PC-9 (cell line): Measurements from ENCODE around the gene KRT14. TPM values are rescaled to one million over a fixed set of nuclear protein-coding genes. Genes with fewer than 3 reads are reported as not detected.

ENCODE experiments used
- BruUV-seq: library from RNA; stranded (reverse); fragments of 400-500 nt; replicated peaks from 2 replicates; lab custom pipeline; 2021; lab: Mats Ljungman, UMichigan
- CTCF ChIA-PET: fragments of 300-600 bp; sonication (Branson Sonifier 250); formaldehyde crosslinking; loops from one replicate; lab custom pipeline; 2022; ENCODE audit warnings: antibody characterized with exemption; lab: Charles Lee
- POLR2A ChIA-PET: fragments of 300-600 bp; sonication (Branson Sonifier 250); formaldehyde crosslinking; loops from one replicate; lab custom pipeline; 2022; ENCODE audit warnings: antibody characterized with exemption; ENCODE audit not compliant: unreplicated experiment; lab: Charles Lee
- DNase-seq, 2 experiments: peaks; one replicate each; pipeline versions ENCODE4 v3.0.0 to v3.0.0-alpha.2; 2015 to 2022; ENCODE audit warnings: mixed read lengths in 1 of 2
- H2AFZ ChIP-seq: fragments of 200-600 bp; sonication (generic); 2 replicates; pipeline ENCODE4 v1.8.1; 2017; ENCODE audit warnings: antibody characterized with exemption
- H3F3A ChIP-seq: fragments of 200-600 bp; sonication (generic); 2 replicates; pipeline ENCODE4 v1.8.1; 2017; ENCODE audit warnings: antibody characterized with exemption, mild to moderate bottlenecking, low read depth; ENCODE audit not compliant: insufficient read depth
- H3K27ac ChIP-seq: fragments of 200-600 bp; sonication (generic); 2 replicates; pipeline ENCODE4 v1.6.1; 2016; ENCODE audit warnings: mixed run types
- H3K27me3 ChIP-seq: fragments of 200-600 bp; sonication (generic); 2 replicates; pipeline ENCODE4 v1.6.1; 2016; ENCODE audit warnings: low read depth, mixed run types; ENCODE audit not compliant: insufficient read depth
- H3K36me3 ChIP-seq: fragments of 200-600 bp; sonication (generic); 2 replicates; pipeline ENCODE4 v1.6.1; 2016; ENCODE audit warnings: low read depth, mixed run types
- H3K4me1 ChIP-seq: fragments of 200-600 bp; sonication (generic); replicated peaks from 2 replicates; pipeline ENCODE4 v1.6.1; 2016; ENCODE audit warnings: mixed run types; ENCODE audit not compliant: insufficient read depth
- H3K4me2 ChIP-seq: fragments of 200-600 bp; sonication (generic); 2 replicates; pipeline ENCODE4 v1.6.1; 2017; ENCODE audit warnings: mixed run types
- H3K4me3 ChIP-seq: fragments of 200-600 bp; sonication (generic); 2 replicates; pipeline ENCODE4 v1.6.1; 2016; ENCODE audit warnings: mixed run types
- H3K79me2 ChIP-seq: fragments of 200-600 bp; sonication (generic); 2 replicates; pipeline ENCODE4 v1.6.1; 2017; ENCODE audit warnings: low read depth, mixed run types
- H3K9me2 ChIP-seq: fragments of 200-600 bp; sonication (generic); 2 replicates; pipeline ENCODE4 v1.8.1; 2017; ENCODE audit warnings: mild to moderate bottlenecking; ENCODE audit not compliant: insufficient read depth
- H3K9me3 ChIP-seq: fragments of 200-600 bp; sonication (generic); 2 replicates; pipeline ENCODE4 v1.8.1; 2016; ENCODE audit warnings: low read depth; ENCODE audit not compliant: insufficient read depth
- H4K20me1 ChIP-seq: fragments of 200-600 bp; sonication (generic); 2 replicates; pipeline ENCODE4 v1.8.1; 2017; ENCODE audit not compliant: insufficient read depth
- EZH2 ChIP-seq: fragments of 200-600 bp; sonication (generic); IDR thresholded peaks from 2 replicates; pipeline ENCODE4 v1.8.0; 2017; ENCODE audit warnings: antibody characterized with exemption, low read depth
- intact Hi-C: fragments of 100-400 bp; cut with micrococcal nuclease; formaldehyde crosslinking; loops from one replicate; pipeline ENCODE4 v1.10.0; 2022; ENCODE audit not compliant: unreplicated experiment
- total RNA-seq: library from RNA; stranded (reverse); gene quantifications from 2 replicates; pipeline ENCODE4 v1.2.3, GENCODE V29; 2021
- TF ChIP-seq, protein P1 (sequence below): fragments of 200-600 bp; sonication (generic); conservative IDR thresholded peaks from 2 replicates; pipeline ENCODE4 v1.6.1; 2017; ENCODE audit warnings: mixed run types, antibody characterized with exemption, mild to moderate bottlenecking, moderate library complexity

The KRT14 gene
- total RNA-seq, 1 experiment from 2014 or later = 2.2 TPM

DNA sequence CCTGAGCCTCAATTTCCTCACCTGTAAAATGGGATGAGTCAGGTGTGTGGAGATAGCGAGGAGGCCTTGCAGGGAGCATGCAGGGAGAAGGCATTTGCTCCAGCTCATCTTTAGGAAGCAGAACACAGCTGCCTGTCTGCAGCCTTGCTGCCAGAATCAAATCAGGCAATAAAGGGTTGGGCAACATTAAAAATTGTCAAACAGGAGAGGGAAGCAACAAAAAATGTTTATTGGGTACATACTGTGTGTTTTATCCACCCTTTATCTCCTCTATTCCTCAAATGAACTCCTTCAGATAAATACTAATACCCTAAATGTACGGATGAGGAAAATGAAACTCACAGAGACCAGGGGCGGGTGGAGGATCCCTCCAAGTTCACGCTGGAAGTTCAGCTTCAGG, 13.6 kb upstream of the KRT14 start:
- Histone ChIP-seq H2AFZ (no peak overlapping the region), H3K9me3 (no peaks in the 10 kb centered on the region), H3K4me3 (no peak overlapping the region), H3K27me3 (no peaks in the 10 kb centered on the region), H3F3A (no peaks in the 10 kb centered on the region), H3K9me2 (no peaks in the 10 kb centered on the region), H3K4me1 (no peaks in the 10 kb centered on the region; the same call in 1 of the 2 replicates), H3K36me3 (no peaks in the 10 kb centered on the region), H3K79me2 (no peaks in the 10 kb centered on the region), H3K4me2 (no peak overlapping the region), H3K27ac (no peak overlapping the region), H4K20me1 (no peaks in the 10 kb centered on the region)
- POLR2A ChIA-PET = no interaction called here
- DNase-seq = no peak
- TF ChIP-seq, protein P1, sequence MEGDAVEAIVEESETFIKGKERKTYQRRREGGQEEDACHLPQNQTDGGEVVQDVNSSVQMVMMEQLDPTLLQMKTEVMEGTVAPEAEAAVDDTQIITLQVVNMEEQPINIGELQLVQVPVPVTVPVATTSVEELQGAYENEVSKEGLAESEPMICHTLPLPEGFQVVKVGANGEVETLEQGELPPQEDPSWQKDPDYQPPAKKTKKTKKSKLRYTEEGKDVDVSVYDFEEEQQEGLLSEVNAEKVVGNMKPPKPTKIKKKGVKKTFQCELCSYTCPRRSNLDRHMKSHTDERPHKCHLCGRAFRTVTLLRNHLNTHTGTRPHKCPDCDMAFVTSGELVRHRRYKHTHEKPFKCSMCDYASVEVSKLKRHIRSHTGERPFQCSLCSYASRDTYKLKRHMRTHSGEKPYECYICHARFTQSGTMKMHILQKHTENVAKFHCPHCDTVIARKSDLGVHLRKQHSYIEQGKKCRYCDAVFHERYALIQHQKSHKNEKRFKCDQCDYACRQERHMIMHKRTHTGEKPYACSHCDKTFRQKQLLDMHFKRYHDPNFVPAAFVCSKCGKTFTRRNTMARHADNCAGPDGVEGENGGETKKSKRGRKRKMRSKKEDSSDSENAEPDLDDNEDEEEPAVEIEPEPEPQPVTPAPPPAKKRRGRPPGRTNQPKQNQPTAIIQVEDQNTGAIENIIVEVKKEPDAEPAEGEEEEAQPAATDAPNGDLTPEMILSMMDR = no peak
- TF ChIP-seq EZH2 = no peak
- intact Hi-C loops = no loop called here
- CTCF ChIA-PET = interaction anchor here (0.9 kb wide), 1 partner anchor 63 kb away, joined by 3 read pairs; no protein-coding TSS in a partner anchor
- no TSS peak for BruUV-seq

DNA sequence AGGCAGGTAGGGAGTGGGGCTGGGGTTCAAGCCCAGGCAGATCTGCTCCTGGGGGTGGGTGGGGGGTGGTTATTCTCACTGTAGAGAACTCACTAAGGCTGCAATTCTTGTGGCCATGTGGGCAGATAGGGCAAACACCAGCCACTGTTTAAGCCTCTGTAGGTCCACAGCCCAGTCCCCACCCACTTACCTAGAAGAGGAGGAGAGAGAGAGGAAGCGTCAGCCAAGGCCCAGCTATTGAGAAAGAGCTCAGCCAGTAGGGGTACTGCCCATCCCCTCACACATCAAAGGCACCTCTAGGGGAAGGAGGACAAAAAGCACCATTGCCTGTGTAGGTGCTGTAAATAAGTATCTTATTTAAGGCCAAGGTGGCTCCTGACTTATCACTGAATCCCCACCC, 13.0 kb upstream of the KRT14 start:
- TF ChIP-seq, protein P1 = no peak
- no peak for TF ChIP-seq EZH2
- H3K27ac ChIP-seq = no peak overlapping the region
- no TSS peak for BruUV-seq

DNA sequence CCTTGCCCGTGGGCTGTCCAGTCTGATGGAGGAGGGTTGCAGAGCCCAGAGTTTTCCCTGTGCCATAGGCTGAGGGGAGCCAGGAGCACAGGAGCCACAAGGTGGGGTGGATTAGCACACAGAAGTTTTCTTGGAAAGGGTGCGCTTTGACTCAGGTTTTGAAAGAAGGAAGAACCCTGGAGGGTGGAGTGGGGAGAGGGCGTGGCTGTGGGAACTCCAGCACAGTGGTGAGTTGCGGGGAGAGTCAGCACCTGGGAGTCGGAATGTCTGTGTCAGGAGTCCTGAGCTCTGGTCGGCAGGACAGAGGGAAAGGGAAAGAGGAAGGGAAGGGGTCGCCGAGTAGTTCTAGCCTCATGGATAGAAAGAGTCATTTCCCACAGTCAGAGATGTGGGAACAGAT, 8.9 kb upstream of the KRT14 start:
- H3K27me3 ChIP-seq = no peaks in the 10 kb centered on the region
- peaks cover 8% of the 10 kb centered on the region; the same call in 1 of the 2 replicates for H3F3A ChIP-seq
- H3K9me3 ChIP-seq = no peaks in the 10 kb centered on the region
- H3K27ac ChIP-seq = no peak overlapping the region
- no peak overlapping the region for H2AFZ ChIP-seq
- no peaks in the 10 kb centered on the region for H3K79me2 ChIP-seq
- TF ChIP-seq, protein P1 = no peak
- no peak for TF ChIP-seq EZH2
- H4K20me1 ChIP-seq = no peaks in the 10 kb centered on the region
- BruUV-seq = no TSS peak
- H3K4me2 ChIP-seq = no peak overlapping the region
- ChIA-PET CTCF (no interaction called here), POLR2A (no interaction called here)
- H3K36me3 ChIP-seq = no peaks in the 10 kb centered on the region
- no peaks in the 10 kb centered on the region for H3K9me2 ChIP-seq
- DNase-seq = no peak
- peaks cover 20% of the 10 kb centered on the region for H3K4me1 ChIP-seq
- intact Hi-C loops = no loop called here
- no peak overlapping the region for H3K4me3 ChIP-seq

More for the DNA sequence above, 13.0 kb upstream of the KRT14 start:
- intact Hi-C loops = no loop called here
- H3F3A ChIP-seq = no peaks in the 10 kb centered on the region
- no peak overlapping the region for H3K4me2 ChIP-seq
- no peaks in the 10 kb centered on the region for H3K79me2 ChIP-seq
- H4K20me1 ChIP-seq = no peaks in the 10 kb centered on the region
- H3K4me3 ChIP-seq = no peak overlapping the region
- no peaks in the 10 kb centered on the region; the same call in 1 of the 2 replicates for H3K4me1 ChIP-seq
- CTCF ChIA-PET = interaction anchor here (0.9 kb wide), 1 partner anchor 63 kb away, joined by 3 read pairs; no protein-coding TSS in a partner anchor
- no peaks in the 10 kb centered on the region for H3K9me2 ChIP-seq
- no peaks in the 10 kb centered on the region for H3K9me3 ChIP-seq
- no peaks in the 10 kb centered on the region for H3K36me3 ChIP-seq
- POLR2A ChIA-PET = no interaction called here
- DNase-seq = no peak
- H2AFZ ChIP-seq = no peak overlapping the region
- H3K27me3 ChIP-seq = no peaks in the 10 kb centered on the region
